Panc1 (cell line): ENCODE results near the gene RGS3. TPM values are rescaled to one million over a fixed set of nuclear protein-coding genes. Genes with fewer than 3 reads are reported as not detected.

Experiments used
- ATAC-seq: fragments of 200-7000 bp; cut with Tn5 transposase; 2 replicates; pipeline ENCODE4 v1.9.1; 2020; ENCODE audit warnings: mild to moderate bottlenecking, moderate library complexity
- BruUV-seq: library from RNA; stranded (reverse); fragments of 400-500 nt; replicated peaks from 2 replicates; lab custom pipeline; 2021; lab: Mats Ljungman, UMichigan
- CTCF ChIA-PET: fragments of 300-600 bp; sonication (Branson Sonifier 250); formaldehyde crosslinking; loops from one replicate; lab custom pipeline; 2022; ENCODE audit warnings: antibody characterized with exemption; lab: Charles Lee
- POLR2A ChIA-PET: fragments of 300-600 bp; sonication (Branson Sonifier 250); formaldehyde crosslinking; loops from one replicate; lab custom pipeline; 2022; ENCODE audit warnings: antibody characterized with exemption; lab: Charles Lee
- DNase-seq: peaks from one replicate; pipeline ENCODE4 v3.0.0-alpha.2; 2010; ENCODE audit warnings: low read depth, low spot score
- H3K27ac ChIP-seq: 2 replicates; pipeline ENCODE4 v1.5.1; 2011; ENCODE audit warnings: mild to moderate bottlenecking, low read length, inconsistent platforms
- H3K27me3 ChIP-seq: fragments of 200-500 bp; sonication (Bioruptor generic); 2 replicates; pipeline ENCODE4 v1.6.0; 2014; ENCODE audit warnings: low read length, inconsistent platforms; ENCODE audit not compliant: control insufficient read depth, insufficient read depth
- H3K36me3 ChIP-seq: fragments of 200-500 bp; sonication (Bioruptor generic); 2 replicates; pipeline ENCODE4 v1.5.1; 2014; ENCODE audit warnings: inconsistent platforms, mild to moderate bottlenecking, low read length, moderate library complexity; ENCODE audit not compliant: control insufficient read depth, insufficient read depth
- H3K4me1 ChIP-seq: 2 replicates; pipeline ENCODE4 v1.5.1; 2011; ENCODE audit warnings: inconsistent platforms, mild to moderate bottlenecking, low read length, moderate library complexity; ENCODE audit not compliant: control insufficient read depth, insufficient read depth
- H3K4me3 ChIP-seq, 2 experiments: 2 replicates each; pipeline ENCODE4 v1.5.1; 2011 to 2012; ENCODE audit warnings: low read depth in 2 of 2, low read length in 2 of 2, mild to moderate bottlenecking in 2 of 2, inconsistent platforms in 1 of 2, moderate library complexity in 1 of 2
- H3K9me3 ChIP-seq: fragments of 200-500 bp; sonication (Bioruptor generic); 2 replicates; pipeline ENCODE4 v1.5.1; 2014; ENCODE audit warnings: low read depth, mild to moderate bottlenecking, inconsistent platforms, low read length, moderate library complexity; ENCODE audit not compliant: control insufficient read depth, insufficient read depth
- POLR2AphosphoS5 ChIP-seq: IDR thresholded peaks from 2 replicates; pipeline ENCODE4 v1.6.1; 2012; ENCODE audit warnings: mild to moderate bottlenecking, low read depth, low read length, moderate library complexity
- SIN3A ChIP-seq: IDR thresholded peaks from 2 replicates; pipeline ENCODE4 v1.6.1; 2012; ENCODE audit warnings: low read depth, mild to moderate bottlenecking, low read length, moderate library complexity, borderline replicate concordance; ENCODE audit not compliant: insufficient read depth
- TCF7L2 ChIP-seq: IDR thresholded peaks from 2 replicates; pipeline ENCODE4 v1.6.1; 2011; ENCODE audit warnings: mild to moderate bottlenecking, low read depth, low read length, inconsistent platforms
- in situ Hi-C: cut with HindIII; loops from 2 replicates; pipeline ENCODE4 v1.10.0; 2016; ENCODE audit warnings: low sequenced_read_pairs, low pct_unique_long_range_greater_than_20kb
- intact Hi-C: fragments of 100-400 bp; cut with micrococcal nuclease; formaldehyde crosslinking; loops from one replicate; pipeline ENCODE4 v1.10.0; 2022; ENCODE audit not compliant: unreplicated experiment
- total RNA-seq: library from RNA; stranded (reverse); gene quantifications from one replicate; pipeline ENCODE4 v1.2.1, GENCODE V29; 2021; ENCODE audit not compliant: unreplicated experiment
- TF ChIP-seq, protein P1 (sequence below), 2 experiments: IDR thresholded peaks; 2 replicates each; pipeline ENCODE4 v1.6.1; 2011 to 2012; ENCODE audit warnings: low read depth in 2 of 2, control low read depth in 1 of 2, low read length in 1 of 2, mild to moderate bottlenecking in 1 of 2, moderate library complexity in 1 of 2; ENCODE audit not compliant: insufficient read depth in 1 of 2
- TF ChIP-seq, protein P2 (sequence below): fragments of 450-650 bp; IDR thresholded peaks from 2 replicates; pipeline ENCODE4 v1.5.1; 2017; ENCODE audit warnings: mild to moderate bottlenecking

RGS3 gene
- total RNA-seq, 1 experiment from 2014 or later = 15.1 TPM

DNA sequence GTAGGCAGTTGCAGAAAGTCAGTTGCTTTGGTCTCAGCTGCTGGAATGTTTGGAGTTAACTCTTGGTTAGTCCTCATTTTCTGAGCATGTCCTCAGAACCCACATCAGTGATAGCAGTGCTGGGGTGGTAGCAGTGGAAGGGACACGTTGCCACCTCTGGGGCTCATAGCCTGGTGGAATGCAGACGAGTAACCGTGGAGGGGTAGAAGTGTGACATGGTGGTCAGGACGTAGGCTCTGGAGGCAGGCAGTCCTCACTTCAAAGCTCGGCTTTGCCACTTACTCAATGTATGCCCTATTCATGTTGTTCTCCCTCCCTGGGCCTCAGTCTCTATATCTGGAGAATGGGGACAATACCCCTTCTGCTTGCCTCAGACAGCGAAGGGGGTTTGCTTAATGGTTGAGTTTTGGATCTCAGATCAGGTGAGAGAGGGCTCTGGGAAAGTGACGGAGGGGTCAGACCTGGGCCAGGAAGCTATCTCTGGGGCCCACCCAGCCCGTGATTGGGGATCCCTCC is 62.8 kb downstream of the RGS3 start:
- Histone ChIP-seq H3K27ac (no peak overlapping the region), H3K4me3 (no peak overlapping the region), H3K9me3 (no peaks in the 10 kb centered on the region), H3K36me3 (no peaks in the 10 kb centered on the region), H3K4me1 (no peaks in the 10 kb centered on the region), H3K27me3 (no peaks in the 10 kb centered on the region)
- ChIA-PET CTCF (no interaction called here), POLR2A (no interaction called here)
- in situ Hi-C loops (no loop called here), intact Hi-C loops (no loop called here)
- no peak for ATAC-seq
- no peak for DNase-seq
- no TSS peak for BruUV-seq
- TF ChIP-seq TCF7L2 = no peak
- TF ChIP-seq, protein P1, sequence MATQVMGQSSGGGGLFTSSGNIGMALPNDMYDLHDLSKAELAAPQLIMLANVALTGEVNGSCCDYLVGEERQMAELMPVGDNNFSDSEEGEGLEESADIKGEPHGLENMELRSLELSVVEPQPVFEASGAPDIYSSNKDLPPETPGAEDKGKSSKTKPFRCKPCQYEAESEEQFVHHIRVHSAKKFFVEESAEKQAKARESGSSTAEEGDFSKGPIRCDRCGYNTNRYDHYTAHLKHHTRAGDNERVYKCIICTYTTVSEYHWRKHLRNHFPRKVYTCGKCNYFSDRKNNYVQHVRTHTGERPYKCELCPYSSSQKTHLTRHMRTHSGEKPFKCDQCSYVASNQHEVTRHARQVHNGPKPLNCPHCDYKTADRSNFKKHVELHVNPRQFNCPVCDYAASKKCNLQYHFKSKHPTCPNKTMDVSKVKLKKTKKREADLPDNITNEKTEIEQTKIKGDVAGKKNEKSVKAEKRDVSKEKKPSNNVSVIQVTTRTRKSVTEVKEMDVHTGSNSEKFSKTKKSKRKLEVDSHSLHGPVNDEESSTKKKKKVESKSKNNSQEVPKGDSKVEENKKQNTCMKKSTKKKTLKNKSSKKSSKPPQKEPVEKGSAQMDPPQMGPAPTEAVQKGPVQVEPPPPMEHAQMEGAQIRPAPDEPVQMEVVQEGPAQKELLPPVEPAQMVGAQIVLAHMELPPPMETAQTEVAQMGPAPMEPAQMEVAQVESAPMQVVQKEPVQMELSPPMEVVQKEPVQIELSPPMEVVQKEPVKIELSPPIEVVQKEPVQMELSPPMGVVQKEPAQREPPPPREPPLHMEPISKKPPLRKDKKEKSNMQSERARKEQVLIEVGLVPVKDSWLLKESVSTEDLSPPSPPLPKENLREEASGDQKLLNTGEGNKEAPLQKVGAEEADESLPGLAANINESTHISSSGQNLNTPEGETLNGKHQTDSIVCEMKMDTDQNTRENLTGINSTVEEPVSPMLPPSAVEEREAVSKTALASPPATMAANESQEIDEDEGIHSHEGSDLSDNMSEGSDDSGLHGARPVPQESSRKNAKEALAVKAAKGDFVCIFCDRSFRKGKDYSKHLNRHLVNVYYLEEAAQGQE (IDR thresholded peaks at IDR 0.05; ENCODE audit: insufficient read depth in 1 of 2, low read depth in 2 of 2, low read length in 1 of 2) = no peak
- TF ChIP-seq, protein P2, sequence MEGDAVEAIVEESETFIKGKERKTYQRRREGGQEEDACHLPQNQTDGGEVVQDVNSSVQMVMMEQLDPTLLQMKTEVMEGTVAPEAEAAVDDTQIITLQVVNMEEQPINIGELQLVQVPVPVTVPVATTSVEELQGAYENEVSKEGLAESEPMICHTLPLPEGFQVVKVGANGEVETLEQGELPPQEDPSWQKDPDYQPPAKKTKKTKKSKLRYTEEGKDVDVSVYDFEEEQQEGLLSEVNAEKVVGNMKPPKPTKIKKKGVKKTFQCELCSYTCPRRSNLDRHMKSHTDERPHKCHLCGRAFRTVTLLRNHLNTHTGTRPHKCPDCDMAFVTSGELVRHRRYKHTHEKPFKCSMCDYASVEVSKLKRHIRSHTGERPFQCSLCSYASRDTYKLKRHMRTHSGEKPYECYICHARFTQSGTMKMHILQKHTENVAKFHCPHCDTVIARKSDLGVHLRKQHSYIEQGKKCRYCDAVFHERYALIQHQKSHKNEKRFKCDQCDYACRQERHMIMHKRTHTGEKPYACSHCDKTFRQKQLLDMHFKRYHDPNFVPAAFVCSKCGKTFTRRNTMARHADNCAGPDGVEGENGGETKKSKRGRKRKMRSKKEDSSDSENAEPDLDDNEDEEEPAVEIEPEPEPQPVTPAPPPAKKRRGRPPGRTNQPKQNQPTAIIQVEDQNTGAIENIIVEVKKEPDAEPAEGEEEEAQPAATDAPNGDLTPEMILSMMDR = no peak

DNA sequence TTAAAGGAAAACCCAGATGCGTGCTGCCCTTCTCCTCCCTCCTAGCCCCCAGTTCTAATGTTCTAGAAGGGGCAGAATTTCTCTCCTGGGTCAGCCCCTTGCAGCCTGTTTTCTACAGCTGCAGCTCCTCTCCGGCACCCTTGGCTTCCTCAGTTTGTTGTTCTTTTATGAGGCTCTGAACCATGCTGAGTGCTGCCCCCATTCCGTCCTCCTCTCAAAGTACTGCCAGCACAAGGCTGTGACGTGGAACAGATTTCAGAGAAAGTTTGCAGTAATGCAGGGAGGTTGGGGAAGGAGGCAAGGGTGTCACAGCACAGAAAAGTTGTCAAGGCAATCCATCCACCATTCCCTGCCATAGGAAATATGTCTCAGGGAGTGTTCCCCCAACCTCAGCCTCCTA is 63.3 kb downstream of the RGS3 start:
- intact Hi-C loops (no loop called here), in situ Hi-C loops (no loop called here)
- ChIA-PET POLR2A (no interaction called here), CTCF (no interaction called here)
- TF ChIP-seq SIN3A (no peak), POLR2AphosphoS5 (no peak), TCF7L2 (no peak)
- TF ChIP-seq, protein P2 = no peak
- TF ChIP-seq, protein P1 (IDR thresholded peaks at IDR 0.05; ENCODE audit: insufficient read depth in 1 of 2, low read depth in 2 of 2, low read length in 1 of 2) = no peak
- ATAC-seq = no peak
- Histone ChIP-seq H3K36me3 (no peaks in the 10 kb centered on the region), H3K4me3 (no peak overlapping the region), H3K27me3 (no peaks in the 10 kb centered on the region), H3K27ac (no peak overlapping the region), H3K9me3 (no peaks in the 10 kb centered on the region), H3K4me1 (no peaks in the 10 kb centered on the region)
- no TSS peak for BruUV-seq
- no peak for DNase-seq
